Stimulated activated CD8-positive, alpha-beta memory T cell treated with anti-CD3 and anti-CD28 coated beads, Interleukin-2, amount 100 ng/mL, for 48 hours (primary cell): ENCODE measurements around the gene EFNA5.
"Not testable (repeated sequence)": the region's sequence is repeated elsewhere in the genome, so short reads cannot be mapped to it uniquely, and the experiment has no call there.

Source experiments
- DNase-seq, 2 donors: peaks; one replicate each; pipeline ENCODE4 v3.0.0-alpha.2; 2020; ENCODE audit warnings: low read depth in 2 of 2

Gene EFNA5

GRCh38 chr5:107518616-107519015 lies 152.1 kb downstream of the EFNA5 start:
- no peak for DNase-seq

GRCh38 chr5:107518190-107518589 lies 152.5 kb downstream of the EFNA5 start:
- DNase-seq: no peak

- DNase-seq: no peak
Observed at GRCh38 chr5:107517185-107518033, 153.3 kb downstream of the EFNA5 start.

GRCh38 chr5:107516452-107517184 lies 154.1 kb downstream of the EFNA5 start:
- no peak for DNase-seq

GRCh38 chr5:107515521-107516080 lies 155.1 kb downstream of the EFNA5 start:
- DNase-seq: no peak

- no peak for DNase-seq
Observed at GRCh38 chr5:107514305-107514704, 156.4 kb downstream of the EFNA5 start.

GRCh38 chr5:107513337-107514085 lies 157.2 kb downstream of the EFNA5 start:
- DNase-seq: no peak

- DNase-seq: no peak
Observed at GRCh38 chr5:107512029-107512428, 158.7 kb downstream of the EFNA5 start.

- DNase-seq: no peak
Observed at GRCh38 chr5:107510125-107510524, 160.6 kb downstream of the EFNA5 start.

GRCh38 chr5:107508097-107508496 lies 162.6 kb downstream of the EFNA5 start:
- no peak for DNase-seq

GRCh38 chr5:107505763-107506534 lies 164.8 kb downstream of the EFNA5 start:
- no peak for DNase-seq

- DNase-seq: no peak
Observed at GRCh38 chr5:107504424-107504823, 166.3 kb downstream of the EFNA5 start.

GRCh38 chr5:107502676-107503060 lies 168.1 kb downstream of the EFNA5 start:
- DNase-seq: no peak

- DNase-seq: no peak
Observed at GRCh38 chr5:107501965-107502675, 168.6 kb downstream of the EFNA5 start.

GRCh38 chr5:107500840-107501239 lies 169.9 kb downstream of the EFNA5 start:
- no peak for DNase-seq

GRCh38 chr5:107500347-107500746 lies 170.4 kb downstream of the EFNA5 start:
- no peak for DNase-seq

- DNase-seq: no peak
Observed at GRCh38 chr5:107499776-107500175, 171.0 kb downstream of the EFNA5 start.

GRCh38 chr5:107499237-107499636 lies 171.5 kb downstream of the EFNA5 start:
- DNase-seq: no peak

GRCh38 chr5:107496466-107496865 lies 174.3 kb downstream of the EFNA5 start:
- no peak for DNase-seq

GRCh38 chr5:107494129-107494528 lies 176.6 kb downstream of the EFNA5 start:
- DNase-seq: not testable (repeated sequence)
